Endothelial cell of umbilical vein (primary cell): ENCODE results near the gene SQSTM1. TPM values are rescaled to one million over a fixed set of nuclear protein-coding genes. Genes with fewer than 3 reads are reported as not detected.

Source experiments
- microRNA counts: library from miRNA; unstranded; fragments of <30 nt; microRNA quantifications from one replicate; lab custom pipeline; 2016
- microRNA-seq: library from miRNA; unstranded; fragments of <30 nt; microRNA quantifications from one replicate; pipeline ENCODE4 v1.2.0, GENCODE V29; 2021; ENCODE audit warnings: borderline number of aligned reads, borderline replicate concordance
- polyA plus RNA-seq, 4 experiments: library from polyadenylated mRNA; depleted of rRNA in 3 of 4; stranded (reverse) in 3 of 4; unstranded in 1 of 4; fragments of >200 nt; gene quantifications; 2 replicates each; pipeline versions ENCODE4 v1.2.1 to v1.2.3, GENCODE V29; 2011 to 2012; ENCODE audit warnings: missing spikeins in 1 of 4
- small RNA-seq: library from RNA; depleted of rRNA; stranded (forward); fragments of <200 nt; gene quantifications from one replicate; pipeline ENCODE3, GENCODE V24; 2012; ENCODE audit warnings: low replicate concordance, low read depth; ENCODE audit not compliant: insufficient read depth, insufficient read length
- total RNA-seq: library from RNA; stranded (reverse); gene quantifications from 2 replicates; pipeline ENCODE4 v1.2.3, GENCODE V29; 2021

Gene SQSTM1
- total and polyA plus RNA-seq, 2 donors (not counting 3 experiments of a cell fraction or from before 2014, with no cell fraction given), result 302 to 346 TPM

MicroRNAs within 50 kb of the gene (microRNA counts, 767-probe panel; counts per million panel counts)
- microRNA hsa-miR-1229 (lab: Ali Mortazavi, UCI), result 723 counts per million, percentile 96 among the panel's probes with 10 or more counts

Small RNA genes lying within 50 kb of the gene (microRNA-seq; reads per million reads assigned to microRNA genes)
- 1.2 reads per million for gene MIR1229

Small RNA genes lying within 50 kb of the gene (small RNA-seq; reads per million reads assigned to genes)
- gene MIR1229 (not detected), gene RF00019 (not detected)

Other genes starting within 250 kb of the SQSTM1 start
- 969 and 993 TPM in 2 replicates for gene HNRNPH1, start 197.2 kb upstream of the SQSTM1 start, total RNA-seq
- 197 and 348 TPM in 2 replicates for gene HNRNPH1, start 197.2 kb upstream of the SQSTM1 start, polyA plus RNA-seq
- not detected in 2 replicates for gene CBY3, start 139.9 kb upstream of the SQSTM1 start, total RNA-seq
- not detected in 2 replicates for gene CBY3, start 139.9 kb upstream of the SQSTM1 start, polyA plus RNA-seq
- gene CANX, start 121.9 kb upstream of the SQSTM1 start, total RNA-seq, result 854 and 986 TPM in 2 replicates
- 156 and 193 TPM in 2 replicates for gene CANX, start 121.9 kb upstream of the SQSTM1 start, polyA plus RNA-seq
- gene MAML1, start 88.1 kb upstream of the SQSTM1 start, total RNA-seq, result 29.0 and 30.1 TPM in 2 replicates
- gene MAML1, start 88.1 kb upstream of the SQSTM1 start, polyA plus RNA-seq, result 11.7 and 12.4 TPM in 2 replicates
- gene LTC4S, start 26.9 kb upstream of the SQSTM1 start, total RNA-seq, result 0.88 and 0.95 TPM in 2 replicates
- gene LTC4S, start 26.9 kb upstream of the SQSTM1 start, polyA plus RNA-seq, result 6.3 and 14.1 TPM in 2 replicates
- 226 and 243 TPM in 2 replicates for gene MGAT4B, start 14.0 kb upstream of the SQSTM1 start, total RNA-seq
- gene MGAT4B, start 14.0 kb upstream of the SQSTM1 start, polyA plus RNA-seq, result 243 and 300 TPM in 2 replicates
- gene MRNIP, start 37.9 kb downstream of the SQSTM1 start, total RNA-seq, result 17.6 and 19.1 TPM in 2 replicates
- gene MRNIP, start 37.9 kb downstream of the SQSTM1 start, polyA plus RNA-seq, result 16.4 and 17.1 TPM in 2 replicates
- 120 and 150 TPM in 2 replicates for gene TBC1D9B, start 87.0 kb downstream of the SQSTM1 start, total RNA-seq
- 82.8 and 86.0 TPM in 2 replicates for gene TBC1D9B, start 87.0 kb downstream of the SQSTM1 start, polyA plus RNA-seq